ENCODE data around the gene LDLRAD3. TPM values are rescaled to one million over a fixed set of nuclear protein-coding genes. Genes with fewer than 3 reads are reported as not detected.

The LDLRAD3 gene
- total RNA-seq, 3 donors from 2014 or later = 1.0 to 8.1 (median 2.0) TPM

- ATAC-seq (no peak), DNase-seq (no peak)
- TF ChIP-seq CTCF (IDR thresholded peaks at IDR 0.05) = no peak
- H3K4me3 ChIP-seq = no peak overlapping the region
- H3K36me3 ChIP-seq (ENCODE audit: low read depth) = no peaks in the 10 kb centered on the region
- intact Hi-C loops (cut with DNase I, micrococcal nuclease) = no loop called here
- peaks cover 7% of the 10 kb centered on the region for H3K9me3 ChIP-seq
- H3K4me1 ChIP-seq (ENCODE audit: low read depth) = no peaks in the 10 kb centered on the region
Observed at GRCh38 chr11:36002796-36003195, 58.9 kb downstream of the LDLRAD3 start.

DNA sequence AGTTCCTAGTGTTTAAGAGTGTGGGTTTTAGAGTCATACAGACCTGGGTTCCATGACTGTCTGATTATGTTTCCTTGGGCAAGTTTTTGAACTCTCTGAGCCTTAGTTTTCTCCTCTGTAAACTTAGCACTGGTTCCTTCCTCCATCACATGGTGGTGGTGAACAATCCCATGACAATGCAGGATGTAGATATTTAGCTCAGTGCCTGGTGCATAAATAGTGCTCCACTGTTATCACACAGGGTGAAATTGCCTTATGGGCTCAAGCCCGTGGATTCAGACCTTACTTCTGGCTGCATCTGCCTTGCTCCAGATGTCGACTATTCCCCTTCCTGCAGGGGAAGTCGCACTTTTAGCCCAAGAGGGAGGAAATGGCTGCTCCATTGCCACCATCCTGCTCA lies 62.7 kb downstream of the LDLRAD3 start:
- intact Hi-C loops (cut with DNase I, micrococcal nuclease) = no loop called here
- H3K9me3 ChIP-seq = peaks cover 7% of the 10 kb centered on the region
- H3K36me3 ChIP-seq (ENCODE audit: low read depth) = no peaks in the 10 kb centered on the region
- no peak overlapping the region for H3K4me3 ChIP-seq
- DNase-seq (no peak), ATAC-seq (no peak)
- no peaks in the 10 kb centered on the region for H3K4me1 ChIP-seq (ENCODE audit: low read depth)
- TF ChIP-seq CTCF (IDR thresholded peaks at IDR 0.05) = no peak

DNA sequence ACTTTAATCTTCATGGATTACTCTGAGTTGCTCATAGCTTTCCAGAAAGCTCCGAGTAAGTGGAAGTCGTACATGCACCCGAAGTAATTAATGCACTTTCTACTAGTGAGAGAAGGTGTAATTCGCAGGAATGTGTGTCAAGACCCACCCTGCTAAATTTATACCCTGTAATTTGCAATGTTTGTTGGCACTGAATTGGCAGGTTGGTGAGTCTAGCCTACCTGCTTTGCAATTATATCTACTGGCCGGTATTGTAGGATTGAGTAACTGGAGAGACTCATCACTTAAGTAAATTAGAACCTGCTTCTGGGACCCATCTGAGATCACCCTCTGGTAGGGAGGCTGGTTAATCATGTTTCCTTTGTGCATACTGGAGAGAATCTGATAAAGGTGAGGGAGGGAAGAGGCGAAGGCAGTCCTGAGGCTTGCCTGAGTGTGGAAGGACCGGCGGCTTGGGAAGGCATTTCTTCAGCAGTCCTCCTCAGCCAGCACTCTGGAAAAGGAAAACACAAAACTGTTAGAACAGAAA lies 63.3 kb downstream of the LDLRAD3 start:
- H3K4me3 ChIP-seq = no peak overlapping the region
- H3K9me3 ChIP-seq = peaks cover 7% of the 10 kb centered on the region
- ATAC-seq = no peak
- H3K4me1 ChIP-seq (ENCODE audit: low read depth) = no peaks in the 10 kb centered on the region
- intact Hi-C loops (cut with DNase I, micrococcal nuclease) = no loop called here
- no peaks in the 10 kb centered on the region for H3K36me3 ChIP-seq (ENCODE audit: low read depth)
- TF ChIP-seq CTCF (IDR thresholded peaks at IDR 0.05) = no peak
- DNase-seq = no peak

DNA sequence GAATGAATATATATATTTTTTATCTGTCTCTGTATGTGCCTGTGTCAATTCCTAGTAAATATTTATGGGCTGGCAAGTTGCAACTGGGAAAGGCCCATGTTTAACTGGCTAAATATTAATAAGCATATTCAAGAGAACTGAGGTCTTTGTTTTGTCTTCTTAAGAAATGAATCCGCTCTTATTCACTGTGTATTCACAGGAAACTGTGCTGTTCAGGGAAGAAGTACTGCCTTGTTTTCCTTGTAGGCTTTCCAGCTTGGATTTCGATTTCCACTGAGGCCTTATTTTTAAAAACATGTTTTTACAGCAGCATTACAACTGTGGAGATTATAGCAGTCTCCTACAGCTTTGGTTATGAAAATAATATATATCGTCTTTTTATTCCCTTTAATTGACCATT lies 64.7 kb downstream of the LDLRAD3 start:
- Histone ChIP-seq H3K9me3 (peaks cover 7% of the 10 kb centered on the region), H3K4me1 (ENCODE audit: low read depth) (no peaks in the 10 kb centered on the region), H3K4me3 (no peak overlapping the region), H3K36me3 (ENCODE audit: low read depth) (no peaks in the 10 kb centered on the region)
- ATAC-seq (no peak), DNase-seq (no peak)
- TF ChIP-seq CTCF (IDR thresholded peaks at IDR 0.05) = no peak
- intact Hi-C loops (cut with DNase I, micrococcal nuclease) = no loop called here

- no peak overlapping the region for H3K4me3 ChIP-seq
- H3K4me1 ChIP-seq (ENCODE audit: low read depth) = no peaks in the 10 kb centered on the region
- DNase-seq (no peak), ATAC-seq (no peak)
- no peak for TF ChIP-seq CTCF (IDR thresholded peaks at IDR 0.05)
- intact Hi-C loops (cut with DNase I, micrococcal nuclease) = no loop called here
- H3K36me3 ChIP-seq (ENCODE audit: low read depth) = no peaks in the 10 kb centered on the region
- peaks cover 3% of the 10 kb centered on the region for H3K9me3 ChIP-seq
Observed at GRCh38 chr11:36009473-36009872, 65.6 kb downstream of the LDLRAD3 start.
